Stimulated activated memory B cell treated with anti-CD40 and anti-IgM and Interleukin-4, amounts not matched to agents 10 μg/mL and 1 μg/mL and 100 μg/mL, for 72 hours (primary cell): ENCODE data around the gene METAP1D.

Experiments
- ATAC-seq: fragments of 150-1000 bp; cut with Tn5 transposase; 2 replicates; pipeline ENCODE4 v1.10.0; 2021
- H3K27ac Mint-ChIP-seq: one replicate; pipeline ENCODE4 v1.8.0; 2022; ENCODE audit warnings: mild to moderate bottlenecking, mixed read lengths
- H3K27me3 Mint-ChIP-seq: one replicate; pipeline ENCODE4 v1.8.0; 2022; ENCODE audit warnings: mixed read lengths
- H3K36me3 Mint-ChIP-seq: one replicate; pipeline ENCODE4 v1.8.0; 2022; ENCODE audit warnings: mixed read lengths
- H3K4me1 Mint-ChIP-seq: one replicate; pipeline ENCODE4 v1.8.0; 2022; ENCODE audit warnings: mixed read lengths
- H3K4me3 Mint-ChIP-seq: one replicate; pipeline ENCODE4 v1.8.0; 2022; ENCODE audit warnings: mild to moderate bottlenecking, moderate library complexity, mixed read lengths
- H3K9me3 Mint-ChIP-seq: one replicate; pipeline ENCODE4 v1.8.0; 2022; ENCODE audit warnings: mixed read lengths

Gene METAP1D

GRCh38 chr2:172074254-172074653, 74.5 kb downstream of the METAP1D start:
- H3K4me1 Mint-ChIP-seq: no peaks in the 10 kb centered on the region
- no peaks in the 10 kb centered on the region for H3K9me3 Mint-ChIP-seq
- no peak overlapping the region for H3K4me3 Mint-ChIP-seq
- peaks cover 13% of the 10 kb centered on the region for H3K27me3 Mint-ChIP-seq
- ATAC-seq: no peak
- no peak overlapping the region for H3K27ac Mint-ChIP-seq
- peaks cover 13% of the 10 kb centered on the region for H3K36me3 Mint-ChIP-seq

DNA sequence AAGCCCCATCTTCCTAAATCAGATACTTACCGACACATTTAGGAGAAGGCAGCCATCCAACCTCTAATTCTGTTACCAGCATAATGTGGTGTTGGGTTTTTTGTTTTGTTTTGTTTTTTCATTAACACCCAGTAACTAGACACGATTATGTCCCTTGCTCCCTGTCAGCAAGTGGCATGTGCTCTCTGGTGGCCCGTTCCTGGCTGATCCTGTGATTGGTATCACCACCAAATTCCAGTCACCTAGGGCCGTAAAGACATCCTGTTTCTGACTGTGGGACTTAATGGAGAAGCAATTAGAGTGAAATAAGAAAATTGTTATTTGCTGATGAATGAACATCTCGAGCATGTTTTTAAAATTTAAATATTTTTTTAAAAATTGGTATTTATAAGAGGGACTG, 79.7 kb downstream of the METAP1D start:
- Mint-ChIP-seq H3K9me3 (no peaks in the 10 kb centered on the region), H3K27ac (no peak overlapping the region), H3K4me1 (peaks cover 16% of the 10 kb centered on the region), H3K27me3 (peaks cover 65% of the 10 kb centered on the region), H3K36me3 (no peaks in the 10 kb centered on the region), H3K4me3 (no peak overlapping the region)
- ATAC-seq: no peak

DNA sequence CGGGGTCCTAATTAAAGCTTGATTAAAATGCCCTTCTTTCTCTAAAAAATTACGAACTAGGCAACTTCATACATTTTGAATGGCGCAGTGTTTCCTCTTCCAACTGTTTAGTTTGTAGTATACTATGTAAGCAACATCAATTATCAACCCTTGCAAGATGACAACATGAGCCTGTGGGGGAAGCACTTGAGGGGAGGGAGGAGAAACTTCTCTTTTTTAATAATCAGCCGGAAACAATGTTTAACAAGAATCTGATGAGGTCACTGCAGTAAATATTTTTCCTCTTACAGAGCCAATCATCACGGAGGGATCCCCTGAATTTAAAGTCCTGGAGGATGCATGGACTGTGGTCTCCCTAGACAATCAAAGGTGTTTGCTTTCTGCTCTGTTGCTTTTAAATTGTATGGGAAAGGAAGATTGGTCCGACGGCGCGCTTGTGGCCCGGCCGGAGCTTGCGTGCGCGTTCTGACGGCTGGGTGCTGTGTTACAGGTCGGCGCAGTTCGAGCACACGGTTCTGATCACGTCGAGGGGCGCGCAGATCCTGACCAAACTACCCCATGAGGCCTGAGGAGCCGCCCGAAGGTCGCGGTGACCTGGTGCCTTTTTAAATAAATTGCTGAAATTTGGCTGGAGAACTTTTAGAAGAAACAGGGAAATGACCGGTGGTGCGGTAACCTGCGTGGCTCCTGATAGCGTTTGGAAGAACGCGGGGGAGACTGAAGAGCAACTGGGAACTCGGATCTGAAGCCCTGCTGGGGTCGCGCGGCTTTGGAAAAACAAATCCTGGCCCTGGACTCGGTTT, 80.3 kb downstream of the METAP1D start:
- Mint-ChIP-seq H3K9me3 (no peaks in the 10 kb centered on the region), H3K4me1 (peaks cover 22% of the 10 kb centered on the region), H3K27me3 (peaks cover 71% of the 10 kb centered on the region), H3K36me3 (no peaks in the 10 kb centered on the region), H3K4me3 (no peak overlapping the region), H3K27ac (no peak overlapping the region)
- ATAC-seq: no peak

GRCh38 chr2:172080641-172081220, 81.0 kb downstream of the METAP1D start:
- peaks cover under 1% of the 10 kb centered on the region for H3K9me3 Mint-ChIP-seq
- no peak for ATAC-seq
- H3K4me3 Mint-ChIP-seq: no peak overlapping the region
- H3K27me3 Mint-ChIP-seq: peaks cover 78% of the 10 kb centered on the region
- H3K27ac Mint-ChIP-seq: no peak overlapping the region
- peaks cover 29% of the 10 kb centered on the region for H3K4me1 Mint-ChIP-seq
- H3K36me3 Mint-ChIP-seq: no peaks in the 10 kb centered on the region

- H3K4me1 Mint-ChIP-seq: peaks cover 33% of the 10 kb centered on the region
- no peak overlapping the region for H3K27ac Mint-ChIP-seq
- H3K4me3 Mint-ChIP-seq: no peak overlapping the region
- H3K36me3 Mint-ChIP-seq: no peaks in the 10 kb centered on the region
- H3K27me3 Mint-ChIP-seq: peaks cover 85% of the 10 kb centered on the region
- peaks cover 2% of the 10 kb centered on the region for H3K9me3 Mint-ChIP-seq
- ATAC-seq: no peak
Measured at GRCh38 chr2:172081221-172082022, 81.7 kb downstream of the METAP1D start.

DNA sequence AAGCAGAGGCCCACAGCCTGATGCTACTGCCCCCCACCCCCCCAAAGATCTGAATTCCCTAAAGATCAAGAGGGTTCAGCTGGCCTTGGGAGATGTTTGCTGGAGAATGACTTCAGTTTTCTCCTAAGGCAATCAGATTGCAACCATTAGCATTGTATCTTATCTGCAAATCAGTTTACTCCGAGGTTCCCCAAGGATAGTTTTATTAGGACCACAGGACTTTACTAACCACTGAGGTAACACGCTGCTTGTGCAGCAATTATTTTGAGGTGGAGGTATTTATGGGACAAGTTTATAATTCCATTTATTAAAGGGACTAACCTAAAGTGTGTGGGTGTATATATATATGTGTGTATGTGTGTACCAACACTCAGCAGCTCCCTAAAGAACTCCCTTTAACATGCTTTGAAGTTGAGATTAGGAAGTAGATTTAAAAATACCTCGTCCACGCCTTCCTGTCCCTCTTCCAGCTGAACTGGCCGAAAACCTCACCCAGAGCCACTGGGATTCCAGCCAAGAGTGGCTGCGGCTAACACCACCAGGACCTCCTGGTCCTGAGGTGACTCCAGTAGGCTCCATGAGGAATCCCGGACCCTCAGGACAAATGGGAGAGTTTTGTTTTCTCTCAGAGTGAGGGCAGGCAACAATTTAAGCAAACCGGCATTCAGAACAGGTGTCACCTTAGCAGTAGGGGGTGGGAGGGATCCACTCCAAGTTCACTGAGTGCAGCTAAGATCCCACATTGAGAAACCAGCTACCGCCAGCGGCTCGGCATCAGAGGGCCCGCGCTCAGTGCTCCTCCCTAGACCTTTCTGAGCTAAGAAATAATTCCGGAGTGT, 82.6 kb downstream of the METAP1D start:
- Mint-ChIP-seq H3K9me3 (peaks cover 2% of the 10 kb centered on the region), H3K27me3 (peaks cover 94% of the 10 kb centered on the region), H3K4me3 (no peak overlapping the region), H3K4me1 (peaks cover 37% of the 10 kb centered on the region), H3K36me3 (no peaks in the 10 kb centered on the region), H3K27ac (no peak overlapping the region)
- no peak for ATAC-seq

DNA sequence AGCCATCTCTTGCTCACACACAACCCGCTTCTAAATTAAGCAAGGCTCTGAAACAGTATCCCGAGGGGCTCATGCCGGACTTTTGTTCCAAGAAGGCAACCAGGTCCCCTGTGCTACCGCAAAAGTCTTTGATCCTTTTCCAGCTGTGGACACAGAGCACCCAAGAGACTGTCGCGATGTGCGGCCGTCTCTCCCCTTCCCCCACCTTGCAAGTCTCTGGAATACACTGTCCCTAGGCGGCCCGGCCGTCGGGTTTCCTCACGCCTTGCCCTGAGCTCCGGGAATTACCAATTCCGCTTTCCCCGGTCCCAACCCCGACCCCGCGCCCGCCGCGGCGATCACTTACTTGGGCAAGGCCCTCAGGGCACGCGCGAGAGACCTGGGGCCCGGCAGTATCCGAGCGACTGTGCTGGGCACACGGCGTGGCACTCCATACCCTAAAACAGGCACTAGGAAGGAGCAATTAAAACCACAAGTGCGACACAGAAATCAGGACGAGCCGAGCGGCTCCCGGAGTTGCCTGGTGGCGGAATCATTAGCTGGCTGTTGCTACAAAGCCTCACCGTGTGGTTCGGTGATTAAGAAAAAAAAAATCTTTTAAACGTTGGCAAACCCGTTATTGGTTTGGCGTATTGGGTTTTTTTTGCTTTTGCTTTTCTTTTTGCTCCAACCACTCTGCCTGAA, 83.3 kb downstream of the METAP1D start:
- H3K36me3 Mint-ChIP-seq: no peaks in the 10 kb centered on the region
- no peak for ATAC-seq
- H3K9me3 Mint-ChIP-seq: peaks cover 2% of the 10 kb centered on the region
- H3K4me3 Mint-ChIP-seq: no peak overlapping the region
- peaks cover 100% of the 10 kb centered on the region for H3K27me3 Mint-ChIP-seq
- H3K4me1 Mint-ChIP-seq: peaks cover 45% of the 10 kb centered on the region
- no peak overlapping the region for H3K27ac Mint-ChIP-seq

DNA sequence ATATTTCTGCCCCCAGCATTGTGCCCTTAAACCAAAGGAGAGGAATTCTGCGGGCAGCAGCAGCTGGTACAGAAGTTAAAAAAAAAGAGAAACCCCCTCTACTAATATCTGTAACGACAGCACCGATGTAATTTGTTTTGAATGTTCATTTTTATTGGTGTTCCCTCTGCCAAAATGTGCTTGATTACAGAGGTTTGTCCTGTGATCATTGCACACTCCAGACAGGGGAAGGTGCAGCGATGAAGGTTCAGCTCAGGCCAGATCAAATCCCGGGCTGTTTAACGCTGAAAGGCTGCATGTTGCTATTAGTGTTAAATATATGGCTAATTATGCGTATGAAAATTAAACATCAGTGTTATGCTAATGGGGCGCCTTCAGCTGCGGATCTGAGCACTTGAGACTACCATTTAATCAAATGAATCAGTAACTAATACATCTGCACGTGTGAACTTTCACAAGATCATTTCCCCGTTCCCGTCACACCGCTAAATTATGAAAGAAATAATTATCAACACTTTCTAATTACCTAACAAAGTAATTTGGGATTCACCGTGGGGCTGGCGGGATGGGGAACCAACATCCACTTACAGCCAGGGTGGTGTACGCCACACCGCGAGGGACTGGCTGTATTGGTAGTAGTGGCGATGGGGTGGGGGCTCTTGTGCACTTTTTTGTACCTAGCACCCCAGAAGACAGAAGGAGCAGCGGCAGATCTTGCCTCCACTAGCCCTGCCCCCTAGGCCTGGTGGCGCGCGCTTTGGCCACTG, 84.1 kb downstream of the METAP1D start:
- H3K4me1 Mint-ChIP-seq: peaks cover 49% of the 10 kb centered on the region
- no peak overlapping the region for H3K27ac Mint-ChIP-seq
- no peak for ATAC-seq
- peak overlapping the region; percentile 57 for H3K4me3 Mint-ChIP-seq
- peaks cover 100% of the 10 kb centered on the region for H3K27me3 Mint-ChIP-seq
- H3K9me3 Mint-ChIP-seq: peaks cover 2% of the 10 kb centered on the region
- H3K36me3 Mint-ChIP-seq: no peaks in the 10 kb centered on the region

DNA sequence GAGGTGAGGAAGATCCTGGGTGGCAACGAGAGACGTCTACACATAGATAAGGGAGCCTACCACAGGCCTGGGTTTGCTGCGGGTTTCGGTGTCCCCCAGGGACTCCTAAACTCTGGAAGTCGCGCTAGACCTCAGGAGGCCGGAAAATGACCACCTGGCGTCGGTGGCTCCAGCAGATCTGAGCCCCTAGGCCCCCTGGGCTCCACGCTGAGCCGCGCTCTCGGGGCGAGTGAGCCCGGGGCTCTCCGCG, 84.6 kb downstream of the METAP1D start:
- peaks cover 2% of the 10 kb centered on the region for H3K9me3 Mint-ChIP-seq
- peaks cover 49% of the 10 kb centered on the region for H3K4me1 Mint-ChIP-seq
- no peaks in the 10 kb centered on the region for H3K36me3 Mint-ChIP-seq
- H3K27ac Mint-ChIP-seq: no peak overlapping the region
- no peak for ATAC-seq
- H3K27me3 Mint-ChIP-seq: peaks cover 97% of the 10 kb centered on the region
- peak overlapping the region; percentile 57 for H3K4me3 Mint-ChIP-seq

- H3K4me3 Mint-ChIP-seq: peak overlapping the region; percentile 57
Measured at GRCh38 chr2:172084645-172085459, 85.1 kb downstream of the METAP1D start.

DNA sequence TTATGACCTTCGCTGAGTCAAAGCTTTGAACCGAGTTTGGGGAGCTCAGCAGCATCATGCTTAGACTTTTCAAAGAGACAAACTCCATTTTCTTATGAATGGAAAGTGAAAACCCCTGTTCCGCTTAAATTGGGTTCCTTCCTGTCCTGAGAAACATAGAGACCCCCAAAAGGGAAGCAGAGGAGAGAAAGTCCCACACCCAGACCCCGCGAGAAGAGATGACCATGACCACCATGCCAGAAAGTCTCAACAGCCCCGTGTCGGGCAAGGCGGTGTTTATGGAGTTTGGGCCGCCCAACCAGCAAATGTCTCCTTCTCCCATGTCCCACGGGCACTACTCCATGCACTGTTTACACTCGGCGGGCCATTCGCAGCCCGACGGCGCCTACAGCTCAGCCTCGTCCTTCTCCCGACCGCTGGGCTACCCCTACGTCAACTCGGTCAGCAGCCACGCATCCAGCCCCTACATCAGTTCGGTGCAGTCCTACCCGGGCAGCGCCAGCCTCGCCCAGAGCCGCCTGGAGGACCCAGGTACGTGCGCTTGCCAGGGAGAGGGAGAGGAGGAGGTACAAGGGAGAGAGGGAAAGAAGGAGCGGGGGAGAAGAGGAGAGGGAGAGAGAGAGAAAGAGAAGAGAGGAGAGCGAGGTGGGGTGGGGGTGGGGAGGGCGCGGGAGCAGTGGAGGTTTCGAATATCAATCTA, 85.9 kb downstream of the METAP1D start, which contains the start of gene DLX1:
DLX1 (plus strand) TSS at position 48 of the 700 bp plus-strand sequence; CDS start at position 219, 171 bp downstream.
- no peak for ATAC-seq
- H3K9me3 Mint-ChIP-seq: peaks cover 2% of the 10 kb centered on the region

More at GRCh38 chr2:172084645-172085459, 85.1 kb downstream of the METAP1D start:
- peaks cover 2% of the 10 kb centered on the region for H3K9me3 Mint-ChIP-seq
- H3K36me3 Mint-ChIP-seq: no peaks in the 10 kb centered on the region
- peaks cover 49% of the 10 kb centered on the region for H3K4me1 Mint-ChIP-seq
- ATAC-seq: peak; percentile 34
- H3K27me3 Mint-ChIP-seq: peaks cover 97% of the 10 kb centered on the region
- H3K27ac Mint-ChIP-seq: no peak overlapping the region

GRCh38 chr2:172086241-172087206, 86.8 kb downstream of the METAP1D start:
- ATAC-seq: no peak
- no peaks in the 10 kb centered on the region for H3K36me3 Mint-ChIP-seq
- H3K4me3 Mint-ChIP-seq: peak overlapping the region; percentile 38
- peaks cover 42% of the 10 kb centered on the region for H3K4me1 Mint-ChIP-seq
- H3K27me3 Mint-ChIP-seq: peaks cover 93% of the 10 kb centered on the region
- H3K27ac Mint-ChIP-seq: no peak overlapping the region
- H3K9me3 Mint-ChIP-seq: peaks cover 2% of the 10 kb centered on the region

More for the DNA sequence above, 85.9 kb downstream of the METAP1D start, which contains the start of gene DLX1:
- H3K4me1 Mint-ChIP-seq: peaks cover 42% of the 10 kb centered on the region
- H3K27me3 Mint-ChIP-seq: peaks cover 97% of the 10 kb centered on the region
- no peaks in the 10 kb centered on the region for H3K36me3 Mint-ChIP-seq
- no peak within 1 kb of the TSS for H3K27ac Mint-ChIP-seq
- peak within 1 kb of the TSS; percentile 57 for H3K4me3 Mint-ChIP-seq
